GM19452 (cell line): ENCODE results near the gene APLP2.

Experiments used
- ATAC-seq: cut with Tn5 transposase; IDR thresholded peaks from one replicate; pipeline ENCODE4 v1.9.1; 2021; ENCODE audit not compliant: unreplicated experiment

APLP2 gene

GRCh38 chr11:130054966-130055365 is 14.7 kb upstream of the APLP2 start:
- no peak for ATAC-seq

- ATAC-seq = no peak
Measured at GRCh38 chr11:130055617-130056016, 14.1 kb upstream of the APLP2 start.

- no peak for ATAC-seq
Measured at GRCh38 chr11:130061017-130061416, 8.7 kb upstream of the APLP2 start.

GRCh38 chr11:130062026-130062425 is 7.7 kb upstream of the APLP2 start:
- no peak for ATAC-seq

GRCh38 chr11:130063451-130063850 is 6.2 kb upstream of the APLP2 start:
- ATAC-seq = no peak

- ATAC-seq = no peak
Measured at GRCh38 chr11:130064596-130064995, 5.1 kb upstream of the APLP2 start.

- ATAC-seq = no peak
Measured at GRCh38 chr11:130066338-130066737, 3.4 kb upstream of the APLP2 start.

GRCh38 chr11:130068546-130068985 is 1.1 kb upstream of the APLP2 start:
- ATAC-seq = no peak

- ATAC-seq = peak; percentile 48
Measured at GRCh38 chr11:130068986-130069658, 572 bp upstream of the APLP2 start.

GRCh38 chr11:130070109-130070845 is 583 bp downstream of the APLP2 start:
- ATAC-seq = peak; percentile 33

GRCh38 chr11:130070846-130071200 is 1.1 kb downstream of the APLP2 start:
- ATAC-seq = no peak

- ATAC-seq = no peak
Measured at GRCh38 chr11:130071211-130071712, 1.6 kb downstream of the APLP2 start.

- ATAC-seq = no peak
Measured at GRCh38 chr11:130074736-130075135, 5.0 kb downstream of the APLP2 start.

- no peak for ATAC-seq
Measured at GRCh38 chr11:130076778-130077481, 7.2 kb downstream of the APLP2 start.

- no peak for ATAC-seq
Measured at GRCh38 chr11:130077671-130078070, 8.0 kb downstream of the APLP2 start.

- no peak for ATAC-seq
Measured at GRCh38 chr11:130078080-130078479, 8.4 kb downstream of the APLP2 start.

GRCh38 chr11:130085671-130086290 is 16.1 kb downstream of the APLP2 start:
- no peak for ATAC-seq

GRCh38 chr11:130086669-130087068 is 17.0 kb downstream of the APLP2 start:
- ATAC-seq = no peak

GRCh38 chr11:130087294-130087926 is 17.7 kb downstream of the APLP2 start:
- ATAC-seq = peak; percentile 81

GRCh38 chr11:130088217-130088616 is 18.5 kb downstream of the APLP2 start:
- ATAC-seq = no peak
